ENCODE data around the gene CDCA3. TPM values are rescaled to one million over a fixed set of nuclear protein-coding genes. Genes with fewer than 3 reads are reported as not detected.
A peak's percentile ranks its signal among the peaks of the same experiment; 100 is the strongest.

CDCA3 gene
- total and polyA plus RNA-seq, 2 of the 4 experiments (the other 2 are of a cell fraction): 23.5 to 61.0 TPM

GRCh38 chr12:6896846-6897435, 45.9 kb upstream of the CDCA3 start:
- Histone ChIP-seq H3K4me2 (ENCODE audit: low read depth, low read length) (peak overlapping the region; percentile 52; the same call in 1 of the 2 replicates), H3K9me3 (ENCODE audit: control insufficient read depth, insufficient read depth, low read length) (no peaks in the 10 kb centered on the region), H4K5ac (ENCODE audit: low read depth, low read length) (no peak overlapping the region), H2AFZ (replicated peaks; ENCODE audit: low read length, poor library complexity) (peak overlapping the region; percentile 47), H3K4ac (ENCODE audit: low read depth, low read length) (peak overlapping the region; percentile 24; the same call in 1 of the 2 replicates), H3K9ac (ENCODE audit: low read depth, low read length) (no peak overlapping the region), H3K27me3 (ENCODE audit: control insufficient read depth, insufficient read depth, low read length) (no peaks in the 10 kb centered on the region), H2AK9ac (replicated peaks; ENCODE audit: low read depth, low read length, poor library complexity) (no peak overlapping the region), H3K23ac (ENCODE audit: low read depth, low read length) (no peak overlapping the region), H2BK5ac (ENCODE audit: low read depth, low read length, poor library complexity, severe bottlenecking) (peak overlapping the region; percentile 36), H4K20me1 (ENCODE audit: insufficient read depth, low read length) (no peaks in the 10 kb centered on the region), H3K14ac (replicated peaks; ENCODE audit: low read depth, low read length) (no peak overlapping the region), H2BK120ac (ENCODE audit: low read depth, low read length) (no peak overlapping the region), H3K4me1 (ENCODE audit: control insufficient read depth, insufficient read depth, low read length) (peaks cover 3% of the 10 kb centered on the region), H3K36me3 (ENCODE audit: control insufficient read depth, insufficient read depth, low read length) (no peaks in the 10 kb centered on the region), H3K56ac (ENCODE audit: extremely low read depth, insufficient read depth, low read length) (no peak overlapping the region), H2BK15ac (ENCODE audit: low read depth, low read length) (peak overlapping the region; percentile 38; the same call in 1 of the 3 replicates), H3K27ac (ENCODE audit: insufficient read depth, low read length) (no peak overlapping the region), H2AK5ac (ENCODE audit: low read depth, low read length) (no peak overlapping the region), H2BK20ac (ENCODE audit: low read depth, low read length) (0 out of 2 replicates have a peak overlapping the region, but pooled peaks have one; percentile 26), H3K4me3 (ENCODE audit: insufficient read depth, low read depth, low read length) (no peak overlapping the region), H3K9me1 (ENCODE audit: insufficient read depth, low read length) (no peaks in the 10 kb centered on the region), H4K91ac (ENCODE audit: insufficient read depth, low read depth, low read length) (peak overlapping the region; percentile 23; the same call in 1 of the 2 replicates), H4K8ac (ENCODE audit: low read depth in 2 of 2, low read length in 2 of 2) (no peak overlapping the region), H3K18ac (ENCODE audit: low read depth, low read length) (no peak overlapping the region), H3K79me1 (ENCODE audit: low read depth in 1 of 2, low read length in 2 of 2) (0 out of 4 replicates have a peak, but pooled peaks cover 0 to 9% of the 10 kb centered on the region in 2 experiments)
- CTCF ChIA-PET: interaction anchor here (0.7 kb wide), 1 partner anchor 24 kb away, joined by 5 read pairs; the partner anchor contains the start of gene SPSB2
- ATAC-seq (ENCODE audit: low read depth) (no peak), DNase-seq (no peak)
- BruUV-seq (replicated peaks): no TSS peak
- intact Hi-C loops (cut with micrococcal nuclease): no loop called here
- WGBS, 2 experiments (ENCODE audit: extremely low coverage in 2 of 2, insufficient read length in 1 of 2): 80% methylated on average over 1 of the region's 6 CpGs; no CpG with 5 or more reads in 1 of the 2 experiments
- in situ Hi-C loops (cut with MboI; ENCODE audit: low sequenced_read_pairs): no loop called here
- POLR2A ChIA-PET (ENCODE audit: unreplicated experiment): no interaction called here
- dilution Hi-C loops (cut with HindIII; ENCODE audit: low sequenced_read_pairs, unreplicated experiment): no loop called here
- TF ChIP-seq ELK1 (IDR thresholded peaks at IDR 0.05; ENCODE audit: borderline replicate concordance, low read depth, low read length) (no peak), BHLHE40 (IDR thresholded peaks at IDR 0.05; ENCODE audit: low read depth, low read length) (no peak), RFX5 (IDR thresholded peaks at IDR 0.05; ENCODE audit: low read depth, low read length) (no peak), NFE2L2 (IDR thresholded peaks at IDR 0.05; ENCODE audit: low read depth, low read length) (no peak), MXI1 (IDR thresholded peaks at IDR 0.05; ENCODE audit: borderline replicate concordance, low read depth, low read length) (no peak), MAFK (IDR thresholded peaks at IDR 0.05; ENCODE audit: low read depth, low read length) (no peak), CTCF (conservative IDR thresholded peaks at IDR 0.05; ENCODE audit: low read depth, low read length) (no peak), FOS (IDR thresholded peaks at IDR 0.05; ENCODE audit: low read depth, low read length) (no peak), SMC3 (IDR thresholded peaks at IDR 0.05; ENCODE audit: low read depth, low read length) (no peak), USF2 (IDR thresholded peaks at IDR 0.05; ENCODE audit: low read depth, low read length) (no peak), POLR2A (IDR thresholded peaks at IDR 0.05; ENCODE audit: low read depth, low read length) (no peak), RCOR1 (IDR thresholded peaks at IDR 0.05; ENCODE audit: insufficient replicate concordance, low read length) (no peak), CEBPB (IDR thresholded peaks at IDR 0.05; ENCODE audit: low read depth, low read length) (no peak), MAZ (IDR thresholded peaks at IDR 0.05; ENCODE audit: borderline replicate concordance, low read depth, low read length) (no peak), CHD1 (IDR thresholded peaks at IDR 0.05; ENCODE audit: low read depth, low read length) (no peak), RAD21 (IDR thresholded peaks at IDR 0.05; ENCODE audit: low read length) (no peak)
